ENCODE measurements around the gene CNBP.

CNBP gene

DNA sequence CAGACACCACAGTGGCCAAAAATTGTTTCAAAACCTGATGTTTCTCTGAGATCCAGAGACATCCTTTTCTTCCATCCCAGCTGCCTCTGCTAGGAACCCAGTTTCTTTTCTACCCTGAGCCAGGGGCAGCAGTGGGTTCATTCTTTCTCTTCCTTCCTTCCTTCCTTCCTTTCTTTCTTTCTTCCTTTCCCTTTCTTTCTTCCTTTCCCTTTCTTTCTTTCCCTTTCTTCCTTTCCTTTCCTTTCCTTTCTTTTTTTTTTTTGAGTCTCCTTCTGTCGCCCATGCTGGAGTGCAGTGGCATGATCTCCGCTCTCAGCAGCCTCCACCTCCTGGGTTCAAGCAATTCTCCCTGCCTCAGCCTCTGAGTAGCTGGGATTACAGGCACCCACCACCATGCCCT is 35.0 kb upstream of the CNBP start:
- Histone ChIP-seq H3K4me1 (ENCODE audit: low read length) (no peaks in the 10 kb centered on the region), H3K36me3 (replicated peaks; ENCODE audit: low read depth, low read length) (no peaks in the 10 kb centered on the region), H3K9ac (ENCODE audit: low read length) (no peak overlapping the region), H3K4me3 (ENCODE audit: low read length) (no peak overlapping the region), H2AFZ (ENCODE audit: low read depth, low read length) (no peak overlapping the region), H3K79me2 (ENCODE audit: low read length) (no peaks in the 10 kb centered on the region), H4K20me1 (ENCODE audit: insufficient read depth, low read length) (no peaks in the 10 kb centered on the region), H3K4me2 (ENCODE audit: low read length) (no peak overlapping the region), H3K9me3 (ENCODE audit: insufficient read depth, low read length) (no peaks in the 10 kb centered on the region), H3K27ac (ENCODE audit: low read length) (no peak overlapping the region), H3K27me3 (ENCODE audit: low read depth, low read length) (no peaks in the 10 kb centered on the region)
- TF ChIP-seq, protein P1, sequence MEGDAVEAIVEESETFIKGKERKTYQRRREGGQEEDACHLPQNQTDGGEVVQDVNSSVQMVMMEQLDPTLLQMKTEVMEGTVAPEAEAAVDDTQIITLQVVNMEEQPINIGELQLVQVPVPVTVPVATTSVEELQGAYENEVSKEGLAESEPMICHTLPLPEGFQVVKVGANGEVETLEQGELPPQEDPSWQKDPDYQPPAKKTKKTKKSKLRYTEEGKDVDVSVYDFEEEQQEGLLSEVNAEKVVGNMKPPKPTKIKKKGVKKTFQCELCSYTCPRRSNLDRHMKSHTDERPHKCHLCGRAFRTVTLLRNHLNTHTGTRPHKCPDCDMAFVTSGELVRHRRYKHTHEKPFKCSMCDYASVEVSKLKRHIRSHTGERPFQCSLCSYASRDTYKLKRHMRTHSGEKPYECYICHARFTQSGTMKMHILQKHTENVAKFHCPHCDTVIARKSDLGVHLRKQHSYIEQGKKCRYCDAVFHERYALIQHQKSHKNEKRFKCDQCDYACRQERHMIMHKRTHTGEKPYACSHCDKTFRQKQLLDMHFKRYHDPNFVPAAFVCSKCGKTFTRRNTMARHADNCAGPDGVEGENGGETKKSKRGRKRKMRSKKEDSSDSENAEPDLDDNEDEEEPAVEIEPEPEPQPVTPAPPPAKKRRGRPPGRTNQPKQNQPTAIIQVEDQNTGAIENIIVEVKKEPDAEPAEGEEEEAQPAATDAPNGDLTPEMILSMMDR (IDR thresholded peaks at IDR 0.05; ENCODE audit: low read depth, low read length), result no peak
- TF ChIP-seq EZH2phosphoT487 (IDR thresholded peaks at IDR 0.05; ENCODE audit: low read depth), result no peak

DNA sequence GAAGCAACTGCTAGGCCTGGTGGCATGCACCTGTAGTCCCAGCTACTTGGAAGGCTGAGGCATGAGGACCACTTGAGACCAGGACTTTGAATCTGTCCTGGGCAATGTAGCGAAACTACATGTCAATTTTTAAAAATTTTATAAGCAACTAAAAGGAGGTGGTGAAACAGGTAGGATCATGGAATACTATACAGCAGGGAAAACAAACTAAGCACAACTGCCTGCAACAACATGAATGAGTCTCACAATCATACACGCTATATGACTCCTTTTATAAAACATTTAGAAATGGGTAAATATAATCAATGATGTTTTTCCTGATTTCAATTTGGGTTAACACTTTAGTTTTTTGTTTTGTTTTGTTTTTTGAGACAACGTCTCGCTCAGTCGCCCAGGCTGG is 29.5 kb upstream of the CNBP start:
- Histone ChIP-seq H3K4me1 (ENCODE audit: low read length) (no peaks in the 10 kb centered on the region), H2AFZ (ENCODE audit: low read depth, low read length) (no peak overlapping the region), H3K36me3 (replicated peaks; ENCODE audit: low read depth, low read length) (no peaks in the 10 kb centered on the region), H3K27me3 (ENCODE audit: low read depth, low read length) (no peaks in the 10 kb centered on the region), H3K27ac (ENCODE audit: low read length) (no peak overlapping the region), H3K9ac (ENCODE audit: low read length) (no peak overlapping the region), H3K79me2 (ENCODE audit: low read length) (no peaks in the 10 kb centered on the region), H3K9me3 (ENCODE audit: insufficient read depth, low read length) (no peaks in the 10 kb centered on the region), H3K4me2 (ENCODE audit: low read length) (no peak overlapping the region), H3K4me3 (ENCODE audit: low read length) (no peak overlapping the region), H4K20me1 (ENCODE audit: insufficient read depth, low read length) (no peaks in the 10 kb centered on the region)
- TF ChIP-seq EZH2phosphoT487 (IDR thresholded peaks at IDR 0.05; ENCODE audit: low read depth), result no peak
- TF ChIP-seq, protein P1 (IDR thresholded peaks at IDR 0.05; ENCODE audit: low read depth, low read length), result no peak

DNA sequence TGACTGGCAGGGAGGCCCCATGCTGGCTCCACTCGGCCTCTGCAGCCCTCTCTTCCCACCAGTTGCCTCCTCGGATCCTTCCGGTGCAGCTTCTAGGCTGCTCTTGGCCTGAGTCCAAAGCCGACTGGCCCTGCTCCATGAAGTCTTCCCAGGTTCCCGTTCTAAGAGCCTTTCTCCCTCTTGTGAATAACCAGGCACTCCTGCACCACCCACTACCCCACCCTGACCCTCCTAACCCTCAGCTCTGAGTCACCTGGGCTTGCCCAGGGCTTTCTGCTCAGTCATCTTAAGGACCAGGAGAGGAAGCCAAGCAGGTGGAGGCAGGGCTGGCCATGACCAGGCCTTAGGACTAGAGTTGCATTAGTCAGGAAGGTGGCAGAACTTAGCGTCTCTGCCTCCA is 28.1 kb upstream of the CNBP start:
- no peaks in the 10 kb centered on the region for H3K79me2 ChIP-seq (ENCODE audit: low read length)
- no peak overlapping the region for H3K27ac ChIP-seq (ENCODE audit: low read length)
- H3K4me1 ChIP-seq (ENCODE audit: low read length), result peaks cover 7% of the 10 kb centered on the region; the same call in 1 of the 2 replicates
- no peak overlapping the region for H3K4me3 ChIP-seq (ENCODE audit: low read length)
- no peaks in the 10 kb centered on the region for H3K9me3 ChIP-seq (ENCODE audit: insufficient read depth, low read length)
- no peaks in the 10 kb centered on the region for H3K36me3 ChIP-seq (replicated peaks; ENCODE audit: low read depth, low read length)
- no peak overlapping the region for H3K9ac ChIP-seq (ENCODE audit: low read length)
- no peak overlapping the region; the same call in 1 of the 2 replicates for H2AFZ ChIP-seq (ENCODE audit: low read depth, low read length)
- TF ChIP-seq, protein P1 (IDR thresholded peaks at IDR 0.05; ENCODE audit: low read depth, low read length), result no peak
- TF ChIP-seq EZH2phosphoT487 (IDR thresholded peaks at IDR 0.05; ENCODE audit: low read depth), result no peak
- no peaks in the 10 kb centered on the region for H4K20me1 ChIP-seq (ENCODE audit: insufficient read depth, low read length)
- no peaks in the 10 kb centered on the region for H3K27me3 ChIP-seq (ENCODE audit: low read depth, low read length)
- no peak overlapping the region for H3K4me2 ChIP-seq (ENCODE audit: low read length)

DNA sequence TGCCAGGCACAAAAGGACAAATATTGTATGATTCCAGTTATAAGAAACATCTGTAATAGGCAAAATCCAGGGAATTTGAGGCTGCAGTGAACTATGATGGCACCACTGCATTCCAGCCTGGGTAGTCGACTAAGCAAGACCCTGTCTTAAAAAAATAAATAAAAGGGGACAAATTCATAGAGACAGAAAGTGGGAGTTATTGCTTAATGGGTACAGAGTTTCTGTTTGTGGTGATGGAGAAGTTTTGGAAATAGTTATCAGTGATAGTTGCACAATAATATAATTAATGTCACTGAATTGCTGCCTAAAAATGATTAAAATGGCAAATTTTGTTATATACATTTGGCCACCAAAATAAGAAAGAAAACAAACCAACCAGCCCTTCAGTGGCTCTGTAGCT is 27.6 kb upstream of the CNBP start:
- Histone ChIP-seq H3K9ac (ENCODE audit: low read length) (no peak overlapping the region), H2AFZ (ENCODE audit: low read depth, low read length) (no peak overlapping the region), H3K9me3 (ENCODE audit: insufficient read depth, low read length) (no peaks in the 10 kb centered on the region), H3K27ac (ENCODE audit: low read length) (no peak overlapping the region), H3K4me2 (ENCODE audit: low read length) (no peak overlapping the region), H3K27me3 (ENCODE audit: low read depth, low read length) (no peaks in the 10 kb centered on the region), H3K4me3 (ENCODE audit: low read length) (no peak overlapping the region), H3K79me2 (ENCODE audit: low read length) (no peaks in the 10 kb centered on the region), H4K20me1 (ENCODE audit: insufficient read depth, low read length) (no peaks in the 10 kb centered on the region), H3K36me3 (replicated peaks; ENCODE audit: low read depth, low read length) (no peaks in the 10 kb centered on the region), H3K4me1 (ENCODE audit: low read length) (peaks cover 9% of the 10 kb centered on the region; the same call in 1 of the 2 replicates)
- TF ChIP-seq, protein P1 (IDR thresholded peaks at IDR 0.05; ENCODE audit: low read depth, low read length), result no peak
- no peak for TF ChIP-seq EZH2phosphoT487 (IDR thresholded peaks at IDR 0.05; ENCODE audit: low read depth)

Measured in OCI-LY3 (cell line).